ENCODE results near the gene EDEM3. TPM values are rescaled to one million over a fixed set of nuclear protein-coding genes. Genes with fewer than 3 reads are reported as not detected.

The EDEM3 gene
- total RNA-seq, 1 donor from 2014 or later = 37.5 TPM

DNA sequence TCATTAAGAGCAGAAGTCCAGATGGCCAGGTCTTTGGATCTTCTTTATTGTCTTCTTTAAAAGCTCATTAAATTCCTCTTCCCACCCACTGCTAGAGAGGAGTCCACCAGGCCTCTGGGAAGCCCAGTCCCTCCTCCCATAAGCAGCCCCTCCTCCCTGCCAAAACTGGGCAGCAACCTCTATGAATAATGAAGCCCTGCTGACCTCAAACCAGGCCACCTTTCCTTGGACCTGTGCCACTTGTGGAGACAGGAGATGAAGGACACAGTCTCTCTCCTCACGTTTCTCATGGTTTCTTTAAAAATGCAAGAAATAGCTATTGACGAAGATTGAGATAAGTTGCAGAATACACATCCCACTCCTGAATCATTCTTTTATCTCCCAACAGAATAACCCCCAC is 112.8 kb downstream of the EDEM3 start:
- no peak for DNase-seq (ENCODE audit: low spot score, unreplicated experiment)
- peaks cover 4% of the 10 kb centered on the region for H3K27me3 Mint-ChIP-seq
- peaks cover 4% of the 10 kb centered on the region for H3K9me3 Mint-ChIP-seq (ENCODE audit: low read depth)
- no peak overlapping the region for H3K27ac Mint-ChIP-seq
- TF ChIP-seq CTCF (IDR thresholded peaks at IDR 0.05; ENCODE audit: unreplicated experiment) = no peak
- H3K4me1 Mint-ChIP-seq (ENCODE audit: low read depth) = no peaks in the 10 kb centered on the region
- H3K4me3 Mint-ChIP-seq (ENCODE audit: low read depth) = no peak overlapping the region
- H3K36me3 Mint-ChIP-seq (ENCODE audit: insufficient read depth) = no peaks in the 10 kb centered on the region

- no peak for TF ChIP-seq CTCF (IDR thresholded peaks at IDR 0.05; ENCODE audit: unreplicated experiment)
- DNase-seq (ENCODE audit: low spot score, unreplicated experiment) = no peak
- Mint-ChIP-seq H3K4me3 (ENCODE audit: low read depth) (no peak overlapping the region), H3K36me3 (ENCODE audit: insufficient read depth) (no peaks in the 10 kb centered on the region), H3K27me3 (peaks cover 4% of the 10 kb centered on the region), H3K4me1 (ENCODE audit: low read depth) (no peaks in the 10 kb centered on the region), H3K9me3 (ENCODE audit: low read depth) (peaks cover 4% of the 10 kb centered on the region), H3K27ac (no peak overlapping the region)
Measured at GRCh38 chr1:184640505-184640904, 114.2 kb downstream of the EDEM3 start.

Other genes starting within 250 kb of the EDEM3 start
- 11.0 TPM in 2 replicates for gene NIBAN1, start 219.7 kb upstream of the EDEM3 start, total RNA-seq